Fibroblast of upper back skin (primary cell): ENCODE data around the gene TGFBRAP1.
A peak's percentile ranks its signal among the peaks of the same experiment; 100 is the strongest.

ENCODE experiments used
- DNase-seq: peaks from one replicate; pipeline ENCODE4 v3.0.0-alpha.2; 2013

The TGFBRAP1 gene

DNA sequence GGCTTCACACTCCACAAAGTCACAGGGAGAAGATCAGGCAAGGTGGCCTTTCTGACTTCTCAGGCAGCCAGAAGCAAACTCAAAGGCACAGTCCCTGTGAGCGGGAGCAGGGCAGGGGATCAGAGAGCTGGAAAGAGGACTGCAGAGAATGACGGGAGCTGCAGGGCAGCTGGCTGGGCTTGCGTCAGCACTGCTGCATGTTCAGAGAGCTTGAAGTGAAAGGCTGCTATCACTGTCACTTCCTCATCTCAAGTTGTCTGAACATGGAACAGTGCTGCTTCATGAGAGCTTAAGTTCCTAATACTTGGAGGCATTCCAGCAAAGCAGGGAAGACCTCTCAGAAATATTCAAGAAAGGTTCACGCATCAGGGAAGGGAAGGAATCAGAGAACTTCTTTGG is 20.4 kb downstream of the TGFBRAP1 start:
- no peak for DNase-seq

DNA sequence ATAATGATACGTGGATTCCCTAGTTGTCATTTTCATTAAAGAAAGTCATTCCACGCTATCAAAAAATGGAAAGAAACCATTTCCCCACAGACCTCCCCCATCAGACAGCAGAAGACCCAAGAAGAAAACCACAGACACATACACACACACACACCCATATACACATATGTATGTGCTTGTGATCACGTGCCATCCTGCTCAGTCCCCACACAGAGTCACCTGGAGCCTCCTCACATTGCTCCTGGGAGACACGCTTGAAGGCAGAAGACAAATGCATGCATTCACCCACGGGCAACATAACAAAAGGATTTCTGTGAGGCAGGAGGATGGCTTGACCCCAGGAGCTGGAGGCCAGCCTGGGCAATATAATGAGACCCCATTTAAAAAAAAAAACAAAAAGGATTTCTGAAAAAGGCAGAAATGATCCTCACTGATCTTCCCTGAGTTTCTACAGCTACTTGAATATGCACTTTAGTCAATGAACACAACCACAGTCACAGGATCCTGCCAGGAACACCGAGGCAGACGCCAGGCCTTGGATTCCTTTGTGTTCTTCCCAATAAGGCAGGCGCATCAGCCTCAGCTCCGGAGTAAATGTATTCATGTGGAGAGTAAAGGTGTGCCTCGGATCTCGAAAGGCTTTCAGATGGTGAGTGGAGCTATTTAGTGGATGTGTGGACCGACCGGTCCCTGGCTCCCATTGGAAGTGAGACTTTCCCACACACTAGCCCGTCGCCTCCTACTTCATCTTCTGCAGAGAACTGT is 21.0 kb downstream of the TGFBRAP1 start:
- no peak for DNase-seq

DNA sequence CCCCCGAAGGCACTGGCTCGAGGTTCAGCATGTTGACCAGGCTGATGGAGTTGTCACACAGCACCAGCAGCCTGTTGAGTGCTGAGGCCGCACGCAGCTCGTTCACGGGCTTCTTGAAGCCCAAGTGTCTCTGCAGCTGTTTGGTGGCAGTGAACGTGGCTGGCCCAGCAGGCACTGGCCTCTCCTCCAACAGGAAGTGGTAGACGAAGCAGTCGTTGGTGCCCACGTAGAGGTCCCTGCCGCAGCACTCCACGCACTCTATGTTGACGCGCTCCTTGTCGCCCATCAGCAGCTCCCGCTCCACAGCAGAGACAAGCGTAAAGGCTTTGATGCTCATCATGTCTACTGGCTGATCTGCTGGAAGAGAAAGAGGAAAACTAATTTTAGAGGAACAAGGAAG is 21.6 kb downstream of the TGFBRAP1 start:
- DNase-seq = no peak

DNA sequence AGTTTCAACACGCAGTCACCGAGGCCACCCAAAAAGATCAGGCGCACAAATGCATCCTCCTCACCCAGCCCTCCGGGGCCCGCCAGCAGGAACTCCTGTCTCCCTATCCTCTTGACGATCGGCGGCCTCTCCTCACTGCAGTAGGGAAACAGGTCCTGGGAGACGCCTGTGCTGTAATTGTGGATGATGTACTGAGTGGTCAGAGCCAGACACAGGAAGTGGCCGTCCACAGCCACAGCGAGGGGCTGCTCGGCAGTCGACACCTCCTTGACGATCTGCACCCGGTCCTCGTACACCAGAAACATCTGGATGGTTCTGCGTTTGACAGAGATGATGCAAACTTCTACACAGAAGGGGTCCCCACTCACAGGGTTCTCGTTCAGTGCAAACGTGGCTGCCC is 22.0 kb downstream of the TGFBRAP1 start:
- DNase-seq = no peak

DNA sequence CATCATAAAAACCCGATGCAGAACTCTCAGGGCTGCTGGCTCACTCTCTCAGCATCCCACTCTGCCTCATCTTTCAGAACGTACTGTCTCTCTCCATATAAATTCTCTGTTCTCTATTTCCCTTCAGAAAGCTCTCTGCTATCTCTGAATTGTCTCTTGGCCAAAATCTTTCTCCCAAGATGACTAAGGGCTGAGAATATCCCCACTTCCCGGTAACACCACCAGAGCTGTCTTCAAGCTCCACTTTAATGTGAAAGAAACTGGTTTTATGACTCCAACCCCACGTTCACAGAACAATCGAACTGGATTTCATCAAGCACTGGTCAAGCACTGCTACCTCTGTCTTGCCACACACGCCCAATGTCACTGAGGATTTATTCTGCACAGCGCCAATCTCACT is 22.4 kb downstream of the TGFBRAP1 start:
- no peak for DNase-seq

DNA sequence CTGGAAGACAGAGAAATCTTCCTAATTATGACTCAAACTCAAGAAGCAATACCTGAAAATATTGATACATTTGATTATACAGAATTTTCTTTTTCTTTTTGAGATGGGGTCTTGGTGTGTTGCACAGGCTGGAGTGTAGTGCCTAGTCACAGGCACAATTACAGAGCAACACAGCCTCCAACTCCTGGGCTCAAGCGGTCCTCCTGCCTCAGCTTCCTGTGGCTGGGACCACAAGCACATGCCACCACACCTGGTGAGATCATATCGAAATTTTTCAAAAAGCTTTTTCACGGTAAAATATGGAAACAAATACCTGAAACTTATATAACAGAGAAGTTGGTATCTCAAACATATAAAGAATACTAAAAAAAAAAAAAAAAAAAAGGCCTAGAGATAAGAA is 27.9 kb downstream of the TGFBRAP1 start:
- DNase-seq = no peak

DNA sequence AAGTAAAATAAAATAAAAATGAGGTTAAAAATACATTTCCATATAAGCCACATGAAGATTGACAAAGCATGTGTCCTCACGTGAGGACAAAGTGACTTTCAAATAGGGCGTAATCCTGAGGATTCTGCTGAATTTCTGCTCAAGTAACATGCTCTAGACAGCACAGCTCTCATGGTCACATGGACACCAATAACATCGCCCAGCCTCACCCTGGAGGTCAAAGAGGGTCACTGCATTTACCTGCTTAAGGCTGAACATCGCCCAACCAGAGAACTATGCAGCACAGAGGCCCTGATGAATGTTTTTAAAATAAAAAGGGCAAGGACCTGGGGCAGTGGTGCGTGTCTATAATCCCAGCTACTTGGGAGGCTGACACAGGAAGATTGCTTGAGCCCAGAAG is 30.2 kb downstream of the TGFBRAP1 start:
- DNase-seq = no peak

DNA sequence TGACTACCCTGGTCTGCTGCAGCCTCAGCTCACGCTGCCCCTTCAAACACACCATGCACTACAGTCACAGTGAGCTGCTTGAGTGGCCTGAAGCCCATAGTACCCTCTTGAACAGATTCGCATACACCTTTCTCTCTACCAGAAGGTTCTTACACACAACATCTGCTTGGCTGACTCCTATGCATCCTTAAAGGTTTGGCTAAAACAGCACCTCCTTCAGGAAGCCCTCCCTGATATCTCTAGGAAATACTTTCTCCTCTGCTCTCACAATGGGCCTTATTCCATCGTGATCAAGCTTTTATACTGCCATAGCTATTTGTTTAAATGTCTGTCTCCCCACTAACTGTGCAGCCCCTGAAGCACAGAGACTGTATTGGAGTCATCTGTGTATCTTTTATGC is 31.5 kb downstream of the TGFBRAP1 start:
- DNase-seq = no peak

DNA sequence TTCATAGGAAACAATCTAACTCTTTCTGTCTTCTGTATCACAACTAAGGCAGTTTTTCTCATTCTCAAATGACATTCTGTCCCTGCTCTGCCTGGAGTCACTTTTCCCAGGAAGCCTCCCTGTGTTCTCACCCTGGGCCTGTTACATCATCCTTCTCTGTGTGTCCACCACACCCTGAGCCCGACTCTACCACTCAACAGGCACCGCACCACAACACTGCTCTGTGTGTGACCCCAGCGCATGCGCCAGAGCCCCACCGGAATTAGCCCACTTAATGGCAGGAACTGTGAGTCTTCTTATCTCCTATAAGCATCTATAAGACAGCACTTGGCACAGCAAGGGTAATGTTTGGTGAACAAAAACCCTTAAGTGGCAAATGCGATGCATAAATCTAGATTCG is 32.3 kb downstream of the TGFBRAP1 start:
- no peak for DNase-seq

DNA sequence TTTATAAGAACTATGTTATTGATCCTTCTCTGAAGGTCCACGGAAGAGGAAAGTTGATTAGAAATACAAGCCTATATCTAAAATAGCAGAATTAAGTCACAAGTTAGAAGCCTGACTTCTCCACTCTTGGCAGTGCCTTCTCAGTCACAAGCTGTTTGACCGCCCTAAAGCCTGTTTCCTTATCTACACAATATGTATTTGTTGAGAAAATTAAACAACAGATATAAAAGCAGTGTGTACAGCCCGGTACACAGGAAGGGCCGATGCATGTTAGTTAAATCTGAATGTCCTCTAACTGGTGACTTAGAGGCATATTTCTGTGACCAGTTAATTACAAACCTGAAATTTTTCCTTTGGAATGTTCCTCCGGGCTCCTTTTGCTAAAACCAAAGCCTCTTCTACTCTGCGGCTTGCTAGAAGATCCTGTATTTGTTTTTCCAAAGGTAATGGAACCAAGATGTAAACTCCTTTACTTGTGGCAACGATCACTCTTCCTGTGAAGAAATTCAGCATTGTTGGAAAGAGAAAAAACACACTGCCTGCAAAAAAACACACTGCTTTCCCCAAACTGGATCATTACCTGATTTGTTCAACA is 33.4 kb downstream of the TGFBRAP1 start:
- no peak for DNase-seq

DNA sequence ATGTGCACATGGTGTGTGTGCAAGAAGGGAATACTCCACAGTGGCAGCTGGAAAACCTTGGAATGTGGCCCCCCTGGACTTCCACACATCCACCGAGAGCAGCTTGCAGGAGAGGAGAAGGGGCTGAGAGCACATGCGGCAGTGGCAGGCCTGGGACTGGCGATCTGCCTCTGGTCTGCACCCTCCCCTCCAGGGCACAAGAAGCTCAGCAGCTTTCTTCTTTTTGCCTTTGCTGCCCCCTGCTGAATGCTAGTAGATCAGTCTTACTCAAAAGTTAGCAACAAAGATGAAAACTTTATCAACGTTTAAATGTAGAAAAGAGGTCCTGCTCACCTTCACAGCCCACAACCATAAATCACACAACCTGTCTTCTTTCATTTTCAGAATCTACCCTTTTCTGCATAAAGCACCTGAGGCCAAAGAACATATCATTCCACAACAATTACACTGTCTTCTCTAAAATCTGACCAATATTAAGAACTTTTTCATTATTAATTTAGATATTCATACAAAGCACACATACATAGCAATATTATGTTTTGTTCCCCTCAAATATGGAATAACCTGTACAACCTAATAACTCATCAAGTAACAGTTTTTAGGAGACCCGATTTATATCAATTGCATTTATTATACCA is 34.6 kb downstream of the TGFBRAP1 start:
- DNase-seq = peak; percentile 81

DNA sequence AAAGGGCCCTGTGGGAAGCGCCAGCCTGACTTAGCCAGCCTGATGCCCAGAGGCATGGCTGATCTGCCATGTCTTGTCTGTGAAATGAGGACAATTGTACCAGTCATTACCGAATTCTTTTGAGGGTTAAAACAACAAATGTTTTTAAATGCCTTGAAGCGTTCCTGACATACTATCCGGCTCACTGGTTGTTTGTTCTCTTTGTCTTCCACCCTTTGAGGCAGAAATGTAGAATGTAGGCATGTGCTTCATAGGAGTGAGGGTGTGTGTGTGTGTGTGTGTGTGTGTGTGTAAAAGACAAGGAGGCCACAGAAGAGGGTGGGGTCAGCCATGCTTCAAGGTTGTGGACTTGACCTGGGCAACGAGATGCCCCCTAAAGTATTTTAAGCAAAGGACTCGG is 35.5 kb downstream of the TGFBRAP1 start:
- no peak for DNase-seq

DNA sequence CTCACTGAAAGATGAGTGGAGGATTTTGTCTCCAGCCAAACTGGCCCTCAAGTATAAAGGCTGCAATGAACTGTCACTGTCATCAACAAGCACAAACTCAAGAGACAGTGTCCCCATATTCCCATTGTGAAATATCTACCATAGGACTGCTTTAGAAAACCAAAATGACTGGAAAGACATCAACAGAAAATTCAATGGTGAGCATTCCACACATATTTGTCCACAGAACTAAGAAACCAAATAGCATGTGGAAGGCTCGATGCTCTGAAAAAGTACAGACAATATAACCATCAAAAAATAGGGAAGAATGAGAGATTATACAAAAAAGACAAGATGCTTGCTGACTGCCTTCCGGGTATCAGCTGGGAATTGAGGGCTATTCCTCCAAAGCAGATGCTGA is 37.6 kb downstream of the TGFBRAP1 start:
- DNase-seq = peak; percentile 31

DNA sequence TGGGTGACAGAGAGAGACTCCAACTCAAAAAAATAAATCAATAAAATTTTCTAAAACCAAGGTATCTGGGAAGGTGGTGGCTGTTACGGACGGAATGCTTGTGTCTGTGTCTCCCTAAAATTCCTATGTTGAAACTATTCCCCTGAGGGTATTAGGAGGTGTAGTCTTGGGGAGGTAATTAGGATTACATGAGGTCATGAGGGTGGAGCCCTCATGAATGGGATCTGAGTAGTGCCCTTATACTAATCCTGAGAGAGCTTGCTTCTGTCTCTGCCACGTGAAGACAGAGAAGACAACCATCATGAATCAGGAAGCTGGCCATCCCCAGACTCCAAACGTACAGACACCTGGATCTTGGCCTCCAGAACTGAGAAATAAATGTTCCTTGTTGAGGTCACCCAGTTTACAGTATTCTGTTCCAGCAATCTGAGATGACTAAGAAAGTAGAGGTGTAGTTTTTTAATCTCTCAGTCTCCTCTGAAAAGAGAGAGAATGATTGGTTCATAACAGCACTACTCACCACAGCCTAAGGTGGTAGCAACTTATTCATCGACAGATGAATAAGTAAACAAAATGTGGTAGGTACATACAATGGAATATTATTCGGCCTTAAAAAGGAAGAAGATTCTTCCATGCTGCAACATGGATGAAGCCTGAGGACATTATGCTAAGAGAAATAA is 38.4 kb downstream of the TGFBRAP1 start:
- no peak for DNase-seq

DNA sequence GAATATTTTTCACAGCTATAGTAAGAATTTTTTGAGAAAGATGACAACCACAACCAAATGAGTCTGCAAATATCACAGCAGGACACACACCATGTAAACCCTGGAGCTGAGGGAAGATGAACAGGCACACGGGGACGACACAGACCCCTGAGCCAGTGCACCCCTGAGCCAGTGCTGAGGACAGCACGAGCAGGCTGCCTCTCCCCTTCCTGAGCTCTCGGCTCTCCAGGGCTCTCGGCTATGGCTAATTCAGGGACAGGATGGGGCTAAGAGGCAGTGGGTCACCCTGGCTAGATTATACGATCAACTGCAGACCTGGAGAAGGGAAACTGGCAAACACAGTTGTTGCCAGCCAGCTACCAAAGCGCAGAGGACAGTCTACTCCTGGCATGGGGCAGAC is 41.4 kb downstream of the TGFBRAP1 start:
- no peak for DNase-seq

DNA sequence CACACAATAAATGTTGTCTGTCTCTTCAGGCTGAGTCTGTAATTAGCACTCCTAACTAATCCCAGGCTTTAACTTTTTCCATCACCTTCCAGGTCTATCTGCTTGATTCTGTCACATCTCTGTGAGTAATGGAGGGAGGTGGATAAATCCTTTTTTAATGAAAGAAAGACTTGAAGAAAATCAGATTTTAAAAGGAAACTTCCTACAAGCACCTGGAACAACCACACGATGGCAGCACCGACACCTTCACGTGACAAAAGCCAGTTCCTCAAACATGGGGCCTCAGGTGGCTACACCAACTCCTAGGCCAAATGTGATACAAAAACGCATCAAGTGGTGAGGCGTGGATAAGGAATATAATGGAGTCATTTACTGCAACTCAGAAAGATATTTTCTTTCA is 41.8 kb downstream of the TGFBRAP1 start:
- DNase-seq = peak; percentile 25

DNA sequence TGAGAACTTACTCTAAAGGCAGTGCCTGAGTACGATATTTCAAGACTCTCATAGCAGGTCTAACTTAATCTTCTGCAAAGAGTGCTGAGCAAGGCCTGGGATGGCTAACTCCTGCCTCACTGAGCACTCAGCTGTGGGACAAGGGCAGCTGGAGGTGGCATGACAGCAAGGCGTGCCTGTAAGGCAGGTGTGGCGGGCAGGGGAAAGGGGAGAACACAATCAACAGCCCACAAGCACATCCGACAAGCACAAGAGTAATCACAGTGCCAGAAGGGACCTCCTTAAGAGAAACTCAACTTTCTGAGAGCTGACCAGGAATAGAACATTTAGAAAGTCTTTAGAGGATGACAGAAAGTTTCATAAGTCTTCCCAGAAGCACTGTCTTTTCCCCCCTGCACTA is 46.0 kb downstream of the TGFBRAP1 start:
- DNase-seq = no peak

DNA sequence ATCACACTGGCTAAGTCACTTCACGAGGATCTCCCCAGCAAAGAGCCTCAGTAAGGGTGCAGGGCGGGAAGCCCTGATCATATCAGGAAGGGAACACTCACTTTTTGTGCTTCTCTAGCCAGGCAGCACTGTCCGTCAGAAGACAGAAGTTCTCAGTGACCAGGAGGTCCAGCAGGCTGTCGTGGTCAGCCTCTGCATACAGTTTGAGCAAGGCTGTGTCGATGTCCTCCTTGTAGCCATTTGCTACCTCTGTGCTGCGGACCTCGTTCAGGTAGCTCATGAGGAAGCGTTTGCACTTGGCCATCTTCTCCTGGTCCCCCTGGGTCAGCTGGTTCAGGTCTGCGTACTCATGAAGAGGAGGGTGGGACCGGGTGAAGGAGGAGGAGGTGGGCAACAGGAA is 49.3 kb downstream of the TGFBRAP1 start:
- DNase-seq = no peak

DNA sequence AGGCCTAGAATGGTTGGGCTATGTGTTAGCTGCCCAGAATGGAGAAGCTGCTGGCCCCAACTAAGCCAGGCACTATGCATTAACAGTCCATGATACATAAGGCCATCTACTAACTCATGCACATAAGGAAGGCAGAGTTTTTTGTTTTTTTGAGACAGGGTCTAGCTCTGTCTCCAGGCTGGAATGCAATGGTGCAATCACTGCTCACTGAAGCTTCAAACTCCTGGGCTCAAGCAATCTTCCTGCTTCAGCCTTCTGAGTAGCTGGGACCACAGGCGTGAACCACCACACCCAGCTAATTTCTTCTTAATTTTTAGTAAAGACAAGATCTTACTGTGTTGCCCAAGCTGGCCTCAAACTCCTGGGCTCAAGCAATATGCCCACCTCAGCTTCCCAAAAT is 50.4 kb downstream of the TGFBRAP1 start:
- no peak for DNase-seq

DNA sequence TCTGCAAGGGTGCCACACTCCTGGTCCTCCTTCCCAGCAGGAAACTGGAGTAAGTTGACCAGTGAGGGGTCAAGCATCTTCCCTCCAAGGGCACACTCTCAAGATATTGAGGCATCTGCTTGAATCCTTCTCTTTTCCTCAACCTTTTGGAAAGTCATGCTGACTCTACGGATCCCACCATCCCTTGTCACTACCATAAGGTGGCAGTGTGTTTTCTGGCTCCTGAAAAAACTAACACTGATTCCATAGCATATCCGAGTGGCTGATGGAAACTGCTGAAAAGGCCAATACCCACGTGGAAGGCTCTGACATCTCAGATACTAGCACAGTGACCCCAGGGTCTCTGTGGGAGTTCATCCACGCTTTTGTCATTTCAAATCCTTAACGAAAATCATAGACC is 50.9 kb downstream of the TGFBRAP1 start:
- no peak for DNase-seq

DNA sequence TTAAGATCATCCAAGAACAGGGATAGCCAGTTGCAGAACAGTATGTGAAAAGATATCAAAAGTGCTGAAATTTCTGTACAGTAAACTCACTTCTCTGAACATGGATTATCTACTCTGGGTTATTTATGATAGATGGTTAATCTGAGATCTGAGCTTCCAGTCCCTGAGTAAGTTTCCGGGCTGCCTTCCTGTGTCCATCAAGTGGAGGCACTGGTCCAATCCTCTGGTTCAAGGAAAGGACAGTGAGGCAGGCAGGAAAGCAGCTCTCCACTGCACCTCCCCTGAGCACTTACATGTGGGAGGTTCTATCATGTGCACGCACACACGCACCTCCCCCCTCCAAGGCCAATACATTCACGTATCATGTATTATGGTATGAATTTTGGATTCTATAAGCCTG is 55.5 kb downstream of the TGFBRAP1 start:
- DNase-seq = peak; percentile 48

DNA sequence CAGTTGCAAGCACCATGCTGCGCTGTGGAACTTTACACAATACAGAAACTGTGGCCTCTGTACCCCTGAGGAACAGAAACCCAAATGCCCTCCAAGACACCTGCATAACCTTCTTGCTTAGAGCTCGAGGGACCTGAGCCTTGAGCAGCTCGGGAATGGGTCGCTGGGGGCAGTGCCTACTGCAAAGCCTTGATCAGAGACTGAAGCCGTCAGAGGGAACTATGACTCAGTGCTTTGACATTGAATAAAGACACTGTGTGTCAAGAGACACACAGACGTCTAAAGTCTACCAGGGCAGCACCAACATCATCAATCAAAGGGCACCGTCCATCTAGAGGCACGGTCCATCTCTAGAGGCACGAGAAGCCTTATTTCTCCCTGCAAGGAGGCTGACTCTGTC is 57.4 kb downstream of the TGFBRAP1 start:
- no peak for DNase-seq

DNA sequence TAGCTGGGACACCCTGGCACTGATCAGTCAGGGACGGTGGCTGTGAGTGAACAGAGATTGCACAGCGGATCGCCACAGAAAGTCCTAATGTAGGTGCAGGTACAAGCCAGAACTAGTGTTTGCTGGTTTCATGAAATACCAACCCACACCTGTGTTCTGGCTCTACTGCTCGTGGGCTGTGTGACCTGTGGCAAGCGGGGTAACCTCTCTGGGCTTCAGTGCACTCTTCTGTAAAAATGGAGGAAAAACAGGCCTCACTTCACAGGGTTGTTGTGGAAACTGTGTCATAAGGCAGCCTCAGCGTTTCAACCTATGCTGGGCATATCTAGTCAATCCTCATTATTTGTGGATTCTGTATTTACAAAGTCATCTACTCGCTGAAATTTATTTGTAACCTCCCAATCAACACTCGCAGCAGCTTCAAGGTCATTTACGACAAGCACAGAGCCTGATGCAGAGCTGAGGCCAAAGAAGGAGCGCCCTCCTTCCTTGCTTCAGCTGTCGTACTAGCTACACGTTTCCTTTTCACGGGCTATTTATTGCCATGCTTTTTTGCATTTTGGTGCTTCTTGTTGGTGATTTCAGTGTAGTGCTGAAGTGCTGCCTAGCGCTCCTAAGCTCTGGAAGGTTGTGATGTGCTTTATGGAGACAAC is 58.0 kb downstream of the TGFBRAP1 start:
- no peak for DNase-seq
